DOHH2 (cell line): ENCODE data around the gene TMEM45B.

ENCODE experiments used
- H3F3A ChIP-seq: fragments of 200-600 bp; sonication (generic), shearing (Covaris generic); 2 replicates; pipeline ENCODE4 v1.6.0; 2016; ENCODE audit warnings: antibody characterized with exemption, mild to moderate bottlenecking; ENCODE audit not compliant: control insufficient read depth, insufficient read depth
- H3K27ac ChIP-seq: fragments of 200-600 bp; sonication (generic); 2 replicates; pipeline ENCODE4 v1.5.1; 2014; ENCODE audit warnings: low read depth, mild to moderate bottlenecking, low read length, moderate library complexity
- H3K27me3 ChIP-seq: fragments of 200-600 bp; sonication (generic); 2 replicates; pipeline ENCODE4 v1.6.1; 2014; ENCODE audit warnings: mild to moderate bottlenecking, low read length, mixed read lengths; ENCODE audit not compliant: control insufficient read depth
- H3K36me3 ChIP-seq: fragments of 200-600 bp; sonication (generic); 2 replicates; pipeline ENCODE4 v1.6.1; 2014; ENCODE audit warnings: mild to moderate bottlenecking, low read length, moderate library complexity, mixed read lengths; ENCODE audit not compliant: control insufficient read depth
- H3K4me1 ChIP-seq: fragments of 200-600 bp; sonication (generic); 2 replicates; pipeline ENCODE4 v1.6.1; 2014; ENCODE audit warnings: mild to moderate bottlenecking, low read length, mixed read lengths; ENCODE audit not compliant: control insufficient read depth
- H3K4me2 ChIP-seq: fragments of 200-600 bp; sonication (generic); 2 replicates; pipeline ENCODE4 v1.6.0; 2014; ENCODE audit warnings: mild to moderate bottlenecking, low read length, moderate library complexity
- H3K4me3 ChIP-seq: fragments of 200-600 bp; sonication (generic); 2 replicates; pipeline ENCODE4 v1.5.1; 2014; ENCODE audit warnings: mild to moderate bottlenecking, low read length, mixed read lengths
- H3K79me2 ChIP-seq: fragments of 200-600 bp; sonication (generic); 2 replicates; pipeline ENCODE4 v1.6.1; 2014; ENCODE audit warnings: mild to moderate bottlenecking, low read length, mixed read lengths; ENCODE audit not compliant: control insufficient read depth
- H3K9me2 ChIP-seq: fragments of 200-600 bp; sonication (generic); replicated peaks from 2 replicates; pipeline ENCODE4 v1.6.1; 2014; ENCODE audit warnings: mild to moderate bottlenecking, low read length, mixed read lengths; ENCODE audit not compliant: control insufficient read depth
- H3K9me3 ChIP-seq: fragments of 200-600 bp; sonication (generic); 2 replicates; pipeline ENCODE4 v1.6.1; 2014; ENCODE audit warnings: antibody characterized with exemption, low read length, mixed read lengths; ENCODE audit not compliant: control insufficient read depth, insufficient read depth
- H4K20me1 ChIP-seq: fragments of 200-600 bp; sonication (generic); 2 replicates; pipeline ENCODE4 v1.6.0; 2014; ENCODE audit warnings: low read depth, mild to moderate bottlenecking, antibody characterized with exemption, low read length, moderate library complexity; ENCODE audit not compliant: control insufficient read depth, insufficient read depth
- EZH2phosphoT487 ChIP-seq: fragments of 200-600 bp; sonication (generic); IDR thresholded peaks from 2 replicates; pipeline ENCODE4 v1.6.1; 2017; ENCODE audit warnings: borderline replicate concordance, mild to moderate bottlenecking, antibody characterized with exemption, low read length, moderate library complexity, mixed read lengths
- TF ChIP-seq, protein P1 (sequence below): fragments of 200-600 bp; sonication (generic); IDR thresholded peaks from one replicate; pipeline ENCODE4 v1.5.1; 2014; ENCODE audit warnings: antibody characterized with exemption, mild to moderate bottlenecking, low read depth, low read length; ENCODE audit not compliant: poor library complexity, severe bottlenecking

The TMEM45B gene

DNA sequence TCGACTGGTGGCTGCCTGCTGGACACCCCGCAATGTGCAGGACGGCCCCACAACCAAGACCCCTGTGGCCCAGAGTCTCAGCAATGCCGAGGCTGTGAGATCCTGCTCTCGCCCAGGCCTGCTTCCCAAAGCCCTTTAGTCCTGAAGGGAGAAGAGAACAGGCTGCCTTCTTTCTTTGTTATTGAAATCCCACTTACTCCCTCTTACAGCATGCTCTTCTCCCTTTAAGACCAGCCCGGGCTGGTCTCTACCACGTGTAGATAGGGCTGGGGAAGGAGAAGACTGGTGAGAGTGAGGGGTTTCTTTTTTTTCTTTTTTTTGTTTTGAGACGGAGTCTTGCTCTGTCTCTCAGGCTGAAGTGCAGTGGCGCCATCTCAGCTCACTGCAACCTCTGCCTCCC, 21.3 kb downstream of the TMEM45B start:
- H3K9me2 ChIP-seq: no peaks in the 10 kb centered on the region
- no peaks in the 10 kb centered on the region for H3K9me3 ChIP-seq
- no peak overlapping the region for H3K4me3 ChIP-seq
- no peaks in the 10 kb centered on the region for H3F3A ChIP-seq
- H3K4me1 ChIP-seq: no peaks in the 10 kb centered on the region
- no peaks in the 10 kb centered on the region for H4K20me1 ChIP-seq
- H3K27ac ChIP-seq: no peak overlapping the region
- H3K79me2 ChIP-seq: no peaks in the 10 kb centered on the region
- TF ChIP-seq EZH2phosphoT487: no peak
- TF ChIP-seq, protein P1, sequence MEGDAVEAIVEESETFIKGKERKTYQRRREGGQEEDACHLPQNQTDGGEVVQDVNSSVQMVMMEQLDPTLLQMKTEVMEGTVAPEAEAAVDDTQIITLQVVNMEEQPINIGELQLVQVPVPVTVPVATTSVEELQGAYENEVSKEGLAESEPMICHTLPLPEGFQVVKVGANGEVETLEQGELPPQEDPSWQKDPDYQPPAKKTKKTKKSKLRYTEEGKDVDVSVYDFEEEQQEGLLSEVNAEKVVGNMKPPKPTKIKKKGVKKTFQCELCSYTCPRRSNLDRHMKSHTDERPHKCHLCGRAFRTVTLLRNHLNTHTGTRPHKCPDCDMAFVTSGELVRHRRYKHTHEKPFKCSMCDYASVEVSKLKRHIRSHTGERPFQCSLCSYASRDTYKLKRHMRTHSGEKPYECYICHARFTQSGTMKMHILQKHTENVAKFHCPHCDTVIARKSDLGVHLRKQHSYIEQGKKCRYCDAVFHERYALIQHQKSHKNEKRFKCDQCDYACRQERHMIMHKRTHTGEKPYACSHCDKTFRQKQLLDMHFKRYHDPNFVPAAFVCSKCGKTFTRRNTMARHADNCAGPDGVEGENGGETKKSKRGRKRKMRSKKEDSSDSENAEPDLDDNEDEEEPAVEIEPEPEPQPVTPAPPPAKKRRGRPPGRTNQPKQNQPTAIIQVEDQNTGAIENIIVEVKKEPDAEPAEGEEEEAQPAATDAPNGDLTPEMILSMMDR: no peak
- no peak overlapping the region for H3K4me2 ChIP-seq
- no peaks in the 10 kb centered on the region; the same call in 1 of the 2 replicates for H3K27me3 ChIP-seq
- H3K36me3 ChIP-seq: no peaks in the 10 kb centered on the region

DNA sequence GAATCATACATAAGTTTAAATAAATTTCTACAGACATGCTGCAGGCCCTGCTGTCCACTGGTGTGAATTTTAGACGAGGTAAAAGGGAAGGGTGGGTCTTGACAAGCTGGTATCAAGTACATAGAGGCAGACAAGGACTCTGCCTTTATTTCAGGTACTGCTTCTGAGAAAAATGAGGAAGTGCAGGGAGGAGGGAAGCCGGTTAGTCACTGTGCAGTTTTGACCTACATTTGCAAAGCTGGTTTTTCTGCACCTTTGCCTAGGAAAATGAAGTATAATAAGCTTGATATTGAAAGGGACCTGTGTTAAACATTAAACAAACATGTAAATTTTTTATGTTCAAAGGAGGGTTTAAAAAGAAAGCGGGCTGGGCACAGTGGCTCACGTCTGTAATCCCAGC, 24.6 kb downstream of the TMEM45B start:
- no peak for TF ChIP-seq EZH2phosphoT487
- TF ChIP-seq, protein P1: no peak
- Histone ChIP-seq H3K27me3 (no peaks in the 10 kb centered on the region; the same call in 1 of the 2 replicates), H3F3A (no peaks in the 10 kb centered on the region), H3K36me3 (no peaks in the 10 kb centered on the region), H3K4me3 (no peak overlapping the region), H3K9me2 (no peaks in the 10 kb centered on the region), H3K4me2 (no peak overlapping the region), H3K9me3 (no peaks in the 10 kb centered on the region), H3K27ac (no peak overlapping the region), H3K4me1 (no peaks in the 10 kb centered on the region), H4K20me1 (no peaks in the 10 kb centered on the region), H3K79me2 (no peaks in the 10 kb centered on the region)

DNA sequence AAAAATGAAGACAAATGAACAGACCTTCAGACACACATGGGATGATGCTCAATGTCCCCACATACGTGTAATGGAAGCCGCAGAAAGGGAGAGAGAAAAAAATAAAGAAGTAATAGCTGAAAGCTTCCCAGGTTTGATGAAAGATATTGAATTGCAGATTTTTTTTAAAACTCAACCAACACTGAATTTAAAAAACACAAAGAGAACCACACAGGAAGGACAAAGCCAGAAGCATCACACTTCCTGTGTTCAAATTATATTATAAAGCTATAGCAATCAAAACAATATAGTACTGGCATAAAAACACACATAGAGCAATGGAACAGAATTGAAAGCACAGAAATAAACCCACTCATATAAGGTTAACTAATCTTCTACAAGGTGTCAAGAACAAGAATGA, 26.5 kb downstream of the TMEM45B start:
- Histone ChIP-seq H3K4me2 (no peak overlapping the region), H3K36me3 (no peaks in the 10 kb centered on the region), H4K20me1 (no peaks in the 10 kb centered on the region), H3K4me1 (no peaks in the 10 kb centered on the region), H3K27ac (no peak overlapping the region), H3K79me2 (no peaks in the 10 kb centered on the region), H3F3A (no peaks in the 10 kb centered on the region), H3K9me3 (no peaks in the 10 kb centered on the region), H3K9me2 (no peaks in the 10 kb centered on the region), H3K4me3 (no peak overlapping the region), H3K27me3 (no peaks in the 10 kb centered on the region)
- TF ChIP-seq EZH2phosphoT487: no peak
- TF ChIP-seq, protein P1: no peak
